Activated CD8-positive, alpha-beta memory T cell treated with anti-CD3 and anti-CD28 coated beads, Interleukin-2, amount 50 U/mL, for 4 hours (primary cell): ENCODE data around the gene TRIM49.
"Not testable (repeated sequence)": the region's sequence is repeated elsewhere in the genome, so short reads cannot be mapped to it uniquely, and the experiment has no call there.

ENCODE experiments used
- DNase-seq: peaks from one replicate; pipeline ENCODE4 v3.0.0-alpha.2; 2020

Gene TRIM49, protein sequence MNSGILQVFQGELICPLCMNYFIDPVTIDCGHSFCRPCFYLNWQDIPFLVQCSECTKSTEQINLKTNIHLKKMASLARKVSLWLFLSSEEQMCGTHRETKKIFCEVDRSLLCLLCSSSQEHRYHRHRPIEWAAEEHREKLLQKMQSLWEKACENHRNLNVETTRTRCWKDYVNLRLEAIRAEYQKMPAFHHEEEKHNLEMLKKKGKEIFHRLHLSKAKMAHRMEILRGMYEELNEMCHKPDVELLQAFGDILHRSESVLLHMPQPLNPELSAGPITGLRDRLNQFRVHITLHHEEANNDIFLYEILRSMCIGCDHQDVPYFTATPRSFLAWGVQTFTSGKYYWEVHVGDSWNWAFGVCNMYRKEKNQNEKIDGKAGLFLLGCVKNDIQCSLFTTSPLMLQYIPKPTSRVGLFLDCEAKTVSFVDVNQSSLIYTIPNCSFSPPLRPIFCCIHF

DNA sequence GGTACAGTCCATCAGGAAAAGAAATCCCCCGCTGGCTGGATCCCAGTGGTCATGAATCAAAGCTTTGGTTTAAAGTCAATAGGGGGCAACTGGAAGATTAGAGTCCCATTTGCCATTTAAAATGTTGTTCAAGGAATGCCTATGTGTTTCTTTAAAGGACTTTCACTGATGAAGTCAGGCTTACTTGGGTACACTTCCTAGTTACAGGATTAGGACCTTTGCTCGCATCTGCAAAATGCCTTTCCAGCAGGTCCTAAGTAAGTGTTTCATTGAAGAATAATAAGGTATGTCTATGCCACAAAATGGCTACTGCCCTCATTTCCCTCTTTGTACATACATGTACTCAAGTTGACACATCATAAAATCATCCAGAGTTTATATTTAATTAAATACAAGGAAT, at the start of gene TRIM49:
TRIM49 (minus strand) TSS at position 101 of the 400 bp plus-strand sequence. CDS start 4,106 bp downstream, outside the sequence.
- not testable (repeated sequence) for DNase-seq

DNA sequence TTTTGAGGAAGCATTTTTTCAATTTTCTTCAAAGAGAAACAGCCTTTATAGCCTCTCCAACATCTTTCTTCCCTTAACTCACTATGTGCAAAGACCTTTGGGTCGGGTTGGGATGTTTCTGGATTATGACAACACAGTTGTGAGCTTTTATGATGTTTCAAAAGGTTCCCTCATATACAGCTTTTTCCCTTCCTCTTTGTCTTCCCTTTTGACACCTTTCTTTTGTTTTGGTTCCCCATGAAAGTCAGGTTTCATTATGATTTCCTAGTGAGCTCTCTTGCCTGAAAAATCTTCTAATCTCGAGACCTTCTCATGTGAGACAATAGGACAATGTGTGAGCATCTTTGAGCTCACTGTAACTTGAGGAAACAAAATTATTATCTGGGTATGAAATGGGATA, 18.3 kb upstream of the TRIM49 start:
- DNase-seq, result not testable (repeated sequence)

DNA sequence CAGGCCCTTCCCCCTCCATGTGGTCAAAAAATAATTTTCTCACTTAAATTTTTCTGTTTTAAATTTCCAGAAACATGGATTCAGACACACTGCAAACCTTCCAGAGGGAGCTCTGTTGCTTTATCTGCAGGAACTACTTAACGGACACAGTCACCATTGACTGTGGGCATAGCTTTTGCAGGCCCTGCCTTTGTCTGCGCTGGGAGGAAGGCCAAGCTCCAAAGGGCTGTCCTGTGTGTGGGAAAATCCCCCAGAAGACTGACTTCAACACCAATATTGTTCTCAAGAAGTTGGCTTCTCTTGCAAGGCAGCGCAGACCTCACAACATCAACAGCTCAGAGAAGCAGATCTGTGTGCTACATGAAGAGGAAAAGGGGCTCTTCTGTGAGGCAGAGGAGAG, 11.6 kb upstream of the TRIM49 start:
- not testable (repeated sequence) for DNase-seq

DNA sequence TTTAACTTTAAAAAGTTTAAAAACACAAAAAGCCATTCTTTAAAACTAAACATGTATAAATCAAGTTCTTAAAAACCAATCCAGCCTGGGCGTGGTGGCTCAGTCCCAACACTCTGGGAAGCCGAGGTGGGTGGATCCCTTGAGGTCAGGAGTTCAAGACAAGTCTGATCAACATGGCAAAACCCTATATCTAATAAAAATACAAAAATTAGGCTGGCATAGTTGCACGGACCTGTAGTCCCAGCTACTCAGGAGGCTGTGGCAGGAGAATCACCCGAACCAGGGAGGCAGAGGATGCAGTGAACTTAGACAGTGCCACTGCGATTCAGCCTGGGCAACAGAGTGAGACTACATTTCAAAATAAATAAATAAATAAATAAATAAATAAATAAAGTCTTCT, 5.2 kb upstream of the TRIM49 start:
- DNase-seq, result not testable (repeated sequence)

DNA sequence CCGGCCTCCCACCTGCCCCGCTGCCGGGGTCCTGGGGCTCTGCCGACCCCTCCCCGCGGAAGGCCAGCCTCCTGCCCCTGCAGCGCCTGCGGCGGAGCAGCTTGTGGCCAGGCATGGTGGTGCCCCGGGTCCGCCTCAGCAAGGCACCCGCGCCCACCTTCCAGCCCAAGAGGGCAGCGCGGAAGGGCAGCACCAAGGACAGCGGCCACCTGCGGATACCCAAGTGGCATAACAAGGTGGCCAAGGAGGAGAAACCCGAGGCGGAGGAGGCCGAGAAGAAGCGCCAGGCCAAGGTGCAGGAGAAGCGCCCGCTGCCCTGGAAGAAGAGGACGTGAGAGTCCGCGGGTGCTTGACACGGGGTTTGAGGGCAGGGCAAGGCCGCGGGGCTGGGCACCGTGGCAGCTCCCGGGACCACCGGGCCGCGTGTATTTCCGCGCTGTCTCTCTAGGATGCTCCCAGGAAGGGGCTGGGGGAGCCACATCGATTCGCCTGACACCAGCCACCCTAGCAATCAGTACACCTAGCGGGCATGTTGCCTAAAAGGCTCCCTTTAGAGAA, 20.8 kb downstream of the TRIM49 start:
- not testable (repeated sequence) for DNase-seq

DNA sequence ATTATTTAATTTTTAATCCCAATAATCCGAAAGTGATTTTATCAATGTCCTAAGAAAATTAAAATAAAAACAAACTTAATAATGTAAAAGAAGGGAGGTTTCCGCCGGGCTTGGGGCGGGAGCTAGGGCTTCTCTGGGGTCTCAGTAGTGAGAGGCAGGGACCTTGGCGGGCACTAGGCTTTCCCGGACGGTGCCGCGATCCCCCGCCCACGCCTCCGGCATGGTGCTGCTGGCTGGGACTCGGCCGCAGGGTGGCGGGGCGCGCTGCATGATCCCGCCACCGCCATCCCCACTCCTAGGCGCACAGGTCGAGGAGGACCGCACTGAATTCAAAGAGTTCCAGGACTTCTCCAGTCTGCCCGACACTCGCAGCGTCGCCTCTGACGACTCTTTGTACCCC, 22.6 kb downstream of the TRIM49 start:
- DNase-seq, result not testable (repeated sequence)

DNA sequence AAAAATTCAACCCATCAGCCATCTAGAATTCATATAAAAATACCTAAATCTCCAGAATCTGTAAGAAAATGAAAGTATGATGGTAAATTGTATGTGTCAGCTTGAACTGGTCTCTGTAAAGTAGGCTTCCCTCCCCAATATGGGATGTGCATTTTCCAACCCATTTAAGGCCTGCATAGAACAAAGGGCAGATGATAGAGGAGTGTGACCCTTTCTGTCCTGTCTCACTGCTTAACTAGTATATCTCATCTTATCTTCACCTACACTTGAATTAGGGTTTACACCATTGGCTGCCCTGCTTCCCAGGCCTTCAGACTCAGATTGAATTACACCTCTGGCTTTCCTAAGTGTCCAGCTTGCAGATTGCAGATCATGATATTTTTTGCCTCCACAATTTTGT, 57.6 kb downstream of the TRIM49 start:
- DNase-seq, result not testable (repeated sequence)
